GM21515 (cell line): Measurements from ENCODE around the gene SRPX2.
A peak's percentile ranks its signal among the peaks of the same experiment; 100 is the strongest.

ENCODE experiments used
- ATAC-seq: cut with Tn5 transposase; IDR thresholded peaks from one replicate; pipeline ENCODE4 v1.9.1; 2021; ENCODE audit not compliant: unreplicated experiment

SRPX2 gene

DNA sequence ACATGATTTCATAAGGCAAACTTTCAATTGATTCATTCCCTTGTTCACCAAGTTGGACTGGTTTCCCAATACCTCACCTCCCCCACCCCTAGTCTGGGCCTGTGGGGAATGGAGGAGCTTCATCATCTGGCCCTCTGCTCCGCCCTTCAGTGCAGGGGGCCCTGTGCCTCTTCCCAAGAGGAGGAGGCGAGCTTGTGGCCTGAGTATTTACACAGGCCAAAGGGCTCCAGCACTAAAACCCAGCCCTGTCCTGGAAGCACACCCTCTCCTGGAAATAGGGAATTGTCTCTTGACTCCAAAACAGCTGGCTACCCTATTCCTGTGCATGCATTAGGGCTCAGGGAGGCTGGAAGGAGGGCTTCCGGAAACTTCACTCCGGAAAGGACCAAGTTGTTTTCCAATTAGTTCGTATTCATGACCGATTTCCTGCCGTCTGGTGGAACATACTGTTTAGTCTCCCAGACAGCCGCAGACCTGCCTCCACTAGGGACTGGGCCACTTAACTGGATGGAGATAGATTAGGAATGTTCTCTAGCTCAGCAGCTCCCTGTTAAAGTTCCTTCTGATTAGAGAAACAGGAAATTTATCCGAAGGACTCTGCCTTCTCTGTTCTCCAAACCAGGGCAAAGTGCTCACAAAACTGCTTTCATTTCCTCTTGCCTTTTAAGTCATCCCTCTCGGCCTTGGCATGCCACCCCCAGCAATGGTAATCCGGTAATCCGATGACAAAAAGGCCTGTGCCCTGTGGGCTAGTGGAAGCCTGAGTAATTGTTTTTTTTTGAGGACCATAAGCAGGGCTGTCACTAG, 5.8 kb downstream of the SRPX2 start:
- ATAC-seq, result no peak

DNA sequence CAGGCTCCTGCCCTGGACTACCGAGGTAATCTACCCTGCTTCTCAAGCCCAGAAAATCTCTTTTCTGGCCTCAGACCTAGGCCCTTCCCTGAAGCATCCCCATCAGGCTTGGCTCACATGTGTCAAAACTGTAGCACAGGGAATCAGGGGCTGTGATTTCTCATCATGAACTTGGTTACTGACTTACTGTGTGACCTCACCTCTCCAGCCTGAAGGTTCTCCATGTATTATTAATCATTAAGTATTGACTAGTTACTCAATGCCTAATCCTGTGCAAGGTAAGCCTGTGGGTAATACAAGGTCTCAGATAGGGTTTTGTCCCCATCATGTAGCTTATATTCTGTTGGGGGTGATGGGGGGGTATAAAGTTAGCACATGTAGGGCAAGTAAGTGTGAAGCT, 6.8 kb downstream of the SRPX2 start:
- ATAC-seq, result no peak

DNA sequence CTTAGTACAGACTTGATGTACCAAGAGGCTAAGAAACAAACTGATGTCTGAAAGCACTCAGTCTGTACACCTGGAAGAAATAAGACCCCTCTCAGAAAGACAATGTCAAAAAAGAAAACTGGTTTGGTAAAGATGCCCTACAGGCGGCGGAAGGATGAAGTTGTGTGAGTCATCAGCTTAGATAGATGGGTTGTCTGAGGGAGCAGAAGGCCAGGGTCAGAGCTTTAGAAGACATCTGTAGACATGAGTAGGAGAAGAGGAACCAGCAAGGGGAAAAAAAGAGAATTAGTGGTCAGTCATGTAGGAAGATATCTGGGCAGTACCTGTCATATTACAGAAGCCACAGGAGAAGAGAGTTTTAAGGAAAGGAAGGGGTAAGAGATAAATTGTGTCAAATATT, 8.3 kb downstream of the SRPX2 start:
- ATAC-seq, result no peak

DNA sequence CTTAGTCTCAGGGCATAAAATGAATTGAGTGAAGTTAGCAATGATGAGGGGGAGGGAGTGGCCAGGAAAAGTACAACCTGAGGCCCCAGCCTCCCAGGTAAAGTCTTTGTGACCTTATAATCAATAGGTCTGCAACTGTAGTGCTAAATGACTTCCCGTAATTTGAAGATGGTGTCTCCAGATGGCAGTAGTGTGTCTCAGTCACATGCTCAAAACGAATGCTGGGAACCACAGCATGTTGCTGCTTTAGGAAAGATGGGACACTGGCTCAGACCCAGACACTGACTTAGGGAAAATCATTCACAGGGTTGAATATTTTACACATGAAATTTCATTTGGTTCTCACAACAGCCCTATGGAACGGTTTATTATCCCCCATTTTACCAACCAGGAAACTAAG, 10.3 kb downstream of the SRPX2 start:
- ATAC-seq, result no peak

GRCh38 chrX:100658941-100659381, 15.0 kb downstream of the SRPX2 start:
- no peak for ATAC-seq

DNA sequence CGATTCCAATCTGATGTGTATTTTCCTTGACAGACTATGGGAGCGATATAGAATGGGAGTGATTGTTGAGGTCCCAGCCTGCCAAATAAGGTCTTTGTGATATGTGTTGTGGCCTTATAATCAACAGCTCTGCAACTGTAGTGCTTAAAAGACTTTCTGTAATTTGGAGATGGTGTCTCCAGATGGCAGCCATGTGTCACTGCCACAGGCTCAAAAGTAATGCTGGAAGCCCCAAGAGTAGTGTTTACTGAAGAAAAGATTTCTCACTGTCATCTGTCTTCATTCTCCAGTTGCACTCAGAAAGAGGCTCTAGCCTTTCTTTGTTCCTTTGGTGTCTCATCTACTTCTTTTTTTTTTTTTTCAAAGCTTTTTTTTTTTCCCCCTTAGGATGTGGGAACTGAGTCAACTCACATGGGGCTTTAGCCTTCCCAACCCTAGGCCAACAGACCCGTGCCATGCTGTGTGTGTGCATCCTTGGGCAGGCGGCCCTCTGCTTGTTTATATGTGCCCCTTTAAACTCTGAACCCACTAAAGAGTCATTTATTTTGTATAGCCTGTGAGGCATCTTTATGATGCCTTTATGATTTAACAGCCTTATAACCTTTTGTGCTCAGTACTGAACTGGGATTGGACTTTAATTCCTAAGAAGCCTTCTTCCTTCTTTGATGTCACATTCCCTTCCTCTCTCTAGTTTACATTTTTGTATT, 15.6 kb downstream of the SRPX2 start:
- no peak for ATAC-seq

- ATAC-seq, result no peak
Observed at GRCh38 chrX:100662170-100662569, 18.2 kb downstream of the SRPX2 start.

- no peak for ATAC-seq
Observed at GRCh38 chrX:100662796-100663195, 18.8 kb downstream of the SRPX2 start.

DNA sequence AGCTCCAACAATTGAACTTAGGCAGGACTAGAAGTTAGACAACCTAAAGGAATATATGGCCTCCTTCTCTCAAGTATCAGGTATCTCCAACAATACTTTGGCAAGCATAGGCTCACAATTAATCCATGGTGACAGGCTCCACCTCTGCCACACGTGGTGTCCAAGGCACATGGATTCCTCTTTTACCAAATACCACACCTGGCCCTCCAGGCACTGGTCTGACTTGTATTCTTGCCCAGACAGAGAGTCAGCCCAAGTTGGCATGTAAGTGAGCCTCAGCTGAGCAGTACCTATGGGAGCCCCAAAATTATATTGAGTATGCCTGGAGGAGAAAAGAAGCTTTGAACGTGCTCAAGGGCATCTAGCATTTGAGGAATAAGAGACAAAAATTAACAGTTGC, 19.6 kb downstream of the SRPX2 start:
- ATAC-seq, result no peak

GRCh38 chrX:100672966-100673365, 29.0 kb downstream of the SRPX2 start:
- ATAC-seq, result no peak

DNA sequence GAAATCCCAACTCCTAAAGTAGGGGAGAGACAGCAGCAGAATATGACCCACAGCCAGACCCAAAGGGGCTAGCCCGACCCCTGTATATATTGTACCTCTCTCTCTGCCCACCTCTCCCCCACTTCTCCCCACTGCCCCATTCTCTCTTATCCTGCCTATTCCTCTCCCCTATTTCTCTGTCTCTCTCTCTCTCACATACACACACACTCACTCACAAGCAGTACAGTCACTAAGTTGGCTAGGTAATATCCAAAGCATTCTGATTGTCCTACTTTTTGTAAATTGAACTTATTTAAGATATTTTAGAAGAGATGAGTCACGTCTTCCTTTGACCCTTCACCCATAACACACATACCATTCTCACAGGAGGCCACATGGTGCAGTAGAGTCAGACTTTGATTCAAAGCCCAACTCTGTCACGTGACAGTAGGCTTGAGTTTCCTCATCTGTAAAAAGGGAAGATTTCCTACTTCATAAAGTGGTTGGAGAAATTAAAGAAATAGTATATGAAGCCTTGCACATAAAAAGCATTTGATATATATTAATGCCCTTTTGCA, 29.5 kb downstream of the SRPX2 start:
- no peak for ATAC-seq

DNA sequence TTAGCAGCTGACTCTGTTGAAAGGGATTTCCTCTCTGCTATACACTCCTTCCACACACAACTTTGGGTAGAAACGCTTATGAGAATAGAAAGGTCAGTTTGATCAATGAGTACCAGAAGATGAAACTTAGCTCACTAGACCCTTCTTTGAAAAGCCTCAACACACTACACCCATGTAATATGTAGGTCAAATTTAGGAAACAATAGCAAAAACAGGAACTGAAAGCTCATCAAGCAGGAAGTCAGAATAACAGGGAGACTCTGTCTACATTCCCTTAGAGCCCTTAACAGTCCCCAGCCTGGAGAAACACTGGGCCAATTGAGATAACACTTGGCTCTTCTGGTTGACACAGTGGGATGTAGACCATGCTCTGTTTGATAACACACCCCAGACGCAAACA, 30.7 kb downstream of the SRPX2 start:
- no peak for ATAC-seq

DNA sequence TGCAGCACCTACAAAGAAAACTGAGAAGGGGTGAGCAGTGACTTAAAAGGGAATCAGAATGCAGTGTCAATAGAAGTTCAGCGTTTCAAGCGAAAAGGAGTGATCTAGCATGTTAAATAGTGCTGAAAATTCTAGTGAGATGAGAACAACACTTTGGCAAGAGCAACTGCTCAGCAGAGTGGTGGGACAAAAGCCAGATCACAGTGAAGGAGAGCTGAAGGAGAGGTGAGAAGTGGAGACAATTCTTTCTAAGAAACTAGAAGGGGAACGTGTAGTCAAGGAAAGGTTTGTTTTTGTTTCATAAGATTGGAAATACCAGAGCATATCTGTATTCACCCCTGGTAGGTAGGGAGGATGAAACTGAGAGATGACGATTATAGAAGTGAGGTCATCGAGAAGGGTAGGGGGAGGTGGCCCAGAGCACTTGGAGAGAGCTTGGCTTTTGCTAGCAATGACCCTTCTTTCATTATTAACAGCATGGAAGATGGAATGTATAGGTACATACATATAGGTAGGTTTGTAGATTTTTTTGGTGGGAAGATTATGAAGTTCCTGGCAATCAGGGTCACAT, 33.7 kb downstream of the SRPX2 start:
- ATAC-seq, result no peak

GRCh38 chrX:100680756-100681155, 36.8 kb downstream of the SRPX2 start:
- ATAC-seq, result no peak

DNA sequence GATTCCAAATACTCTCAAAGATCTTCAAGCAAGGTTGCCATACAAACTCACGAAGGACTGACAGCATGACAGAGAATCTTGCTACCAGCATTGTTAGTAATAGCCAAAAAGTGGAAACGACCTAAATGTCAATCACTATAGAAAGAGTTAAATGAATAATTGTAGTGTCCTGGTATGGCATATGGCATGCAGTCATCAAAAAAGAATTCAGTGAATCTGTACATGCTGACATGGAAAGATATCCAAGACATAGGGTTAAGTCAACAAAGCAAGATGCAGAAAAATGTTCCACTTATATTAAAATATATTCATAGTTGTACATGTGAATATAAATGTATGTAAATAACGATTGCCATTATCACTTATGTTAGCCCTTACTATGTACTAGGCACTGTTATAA, 37.6 kb downstream of the SRPX2 start:
- no peak for ATAC-seq

DNA sequence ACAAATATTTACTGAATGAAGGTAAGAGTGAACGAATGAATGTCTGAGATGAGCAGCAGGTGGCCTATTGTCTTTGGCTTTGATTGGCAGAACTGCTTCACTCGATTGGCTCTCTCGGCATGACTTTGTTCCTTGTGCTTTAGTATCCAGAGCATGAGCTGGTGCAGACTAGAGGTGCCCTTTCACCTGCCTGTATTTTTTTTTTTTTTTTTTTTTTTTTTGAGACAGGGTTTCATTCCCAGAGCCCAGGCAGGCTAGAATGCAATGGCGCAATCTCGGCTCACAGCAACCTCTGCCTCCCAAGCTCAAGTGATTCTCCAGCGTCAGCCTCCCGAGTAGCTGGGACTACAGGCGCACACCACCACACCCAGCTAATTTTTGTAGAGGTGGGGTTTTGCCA, 38.9 kb downstream of the SRPX2 start:
- no peak for ATAC-seq

DNA sequence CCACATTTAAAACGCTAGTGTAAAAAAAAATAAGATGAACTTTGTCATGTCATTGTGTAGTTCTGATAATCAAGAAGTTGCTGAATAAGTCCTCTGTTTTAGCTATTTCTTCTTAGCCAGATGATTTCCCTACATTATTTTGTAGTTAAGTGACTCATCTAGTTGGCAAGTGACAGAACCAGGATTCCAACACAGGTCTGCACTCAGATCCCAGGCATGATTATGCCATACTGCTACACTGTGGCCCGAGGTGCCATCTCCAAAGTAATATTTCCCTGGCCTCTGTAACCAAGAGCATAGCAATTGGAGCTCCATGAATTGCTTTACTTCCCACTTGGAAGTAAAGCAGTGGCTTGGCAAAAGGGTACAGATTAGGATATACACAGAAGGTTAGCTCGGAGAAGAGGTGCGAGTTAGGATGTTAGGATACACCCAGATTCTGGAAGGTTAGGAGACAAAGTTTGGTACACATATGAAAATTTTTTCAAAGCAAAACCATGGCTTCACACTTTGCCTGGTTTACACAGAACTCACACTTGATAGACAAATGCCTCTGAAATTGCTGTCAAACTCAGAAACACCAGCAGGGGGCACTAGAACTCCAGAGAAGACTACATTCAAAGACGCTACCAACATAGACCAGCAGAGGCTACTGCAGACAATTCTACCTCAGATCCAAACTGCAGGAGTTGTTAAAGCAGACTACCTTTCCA, 41.4 kb downstream of the SRPX2 start:
- peak; percentile 65 for ATAC-seq

DNA sequence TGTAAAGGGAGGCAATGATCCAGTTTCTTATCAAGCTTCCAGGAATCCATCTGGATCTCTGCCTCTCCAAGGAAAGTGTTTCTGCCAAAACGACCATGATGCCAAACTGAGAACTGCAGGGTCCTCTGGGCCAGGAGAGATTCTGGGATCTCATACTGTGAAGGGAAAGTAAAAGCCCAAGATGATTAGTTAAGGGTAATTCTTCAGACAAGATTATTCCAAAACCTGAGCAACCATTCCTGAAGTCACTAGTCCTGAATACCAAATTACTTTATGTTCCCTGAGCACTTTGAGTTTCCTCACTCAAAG, 42.0 kb downstream of the SRPX2 start:
- no peak for ATAC-seq

GRCh38 chrX:100687128-100687527, 43.1 kb downstream of the SRPX2 start:
- peak; percentile 46 for ATAC-seq

DNA sequence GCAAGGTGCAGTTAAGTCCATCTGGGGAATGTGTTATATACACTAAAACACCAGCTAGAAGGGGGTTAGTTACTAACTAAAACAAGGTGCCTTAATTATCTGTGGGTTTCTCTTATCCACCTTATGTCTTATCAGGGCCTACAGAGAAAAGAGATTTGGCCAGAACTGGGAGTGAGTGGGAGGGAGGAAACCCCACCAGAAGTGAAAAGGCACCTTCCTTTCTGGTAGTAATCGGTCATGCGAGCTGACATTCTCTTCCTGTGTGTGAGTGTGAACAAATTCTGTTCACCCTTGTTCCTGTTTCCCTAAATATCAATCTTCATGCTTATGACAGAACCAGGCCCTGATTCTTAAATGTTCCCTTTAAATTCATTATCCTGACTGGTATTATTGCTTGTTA, 43.5 kb downstream of the SRPX2 start:
- ATAC-seq, result peak; percentile 89

DNA sequence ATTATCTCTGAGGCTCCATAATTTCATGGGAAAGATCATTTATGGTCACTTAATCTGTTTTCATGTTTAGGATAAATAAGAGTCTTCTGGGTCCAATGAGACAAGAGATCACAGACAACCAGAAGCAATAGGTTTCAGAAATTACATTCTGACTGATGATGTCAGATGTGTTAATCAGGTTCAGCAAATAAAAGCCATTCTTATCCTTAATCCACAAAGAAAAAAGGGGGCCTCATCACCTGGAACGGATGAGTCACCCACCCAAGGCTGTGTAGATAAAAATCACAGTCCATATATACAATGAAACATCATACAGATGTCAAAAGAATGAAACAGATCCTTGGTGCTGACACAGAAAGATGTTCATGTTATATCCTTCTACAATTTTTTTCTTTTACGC, 51.3 kb downstream of the SRPX2 start:
- ATAC-seq, result no peak
